ENCODE measurements around the gene PHF14.
A peak's percentile ranks its signal among the peaks of the same experiment; 100 is the strongest.

DNA sequence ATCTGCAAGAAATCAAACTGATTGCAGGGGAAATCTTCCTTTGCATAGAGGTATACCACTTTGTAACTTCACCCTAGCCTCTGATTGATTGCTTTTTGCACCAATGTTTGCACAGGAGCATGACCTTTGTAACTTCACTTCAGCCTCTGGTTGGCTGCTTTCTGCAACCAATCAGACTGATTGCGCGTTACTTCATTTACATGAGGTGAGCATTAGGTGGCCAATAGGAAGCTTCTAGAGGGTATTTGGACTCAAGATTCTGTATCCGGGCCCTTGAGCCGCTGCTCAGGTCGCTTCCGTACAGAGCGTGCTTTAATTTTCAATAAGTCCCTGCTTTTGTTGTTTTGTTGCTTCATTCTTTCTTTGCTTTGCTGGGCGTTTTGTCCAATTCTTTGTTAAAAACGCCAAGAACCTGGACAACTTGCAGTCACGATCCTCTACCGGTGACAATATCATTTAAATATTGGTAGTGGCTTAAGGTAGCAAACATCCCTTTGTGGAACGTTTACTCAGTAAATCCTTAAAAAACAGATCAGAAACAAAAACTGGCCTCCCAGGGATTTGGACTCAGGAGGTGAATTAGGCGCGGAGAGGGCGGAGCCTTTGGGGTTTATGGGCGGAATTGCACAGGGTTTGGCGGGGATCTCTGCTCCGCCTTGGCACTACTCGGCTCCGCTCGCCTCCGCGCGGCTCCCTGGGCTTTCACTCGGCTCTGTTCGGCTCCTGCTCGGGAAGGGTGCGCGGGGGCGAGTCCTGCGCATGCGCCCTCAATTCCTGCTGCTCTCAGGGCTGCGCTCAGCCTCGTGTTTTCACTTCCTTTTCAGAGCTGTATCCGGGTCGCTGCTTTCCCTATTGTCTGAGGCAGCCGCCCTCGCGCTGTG lies at the start of gene PHF14:
- TF ChIP-seq SREBF2 (IDR thresholded peaks at IDR 0.05), result no peak
- peak; percentile 90 for TF ChIP-seq MAX (IDR thresholded peaks at IDR 0.05)
- TF ChIP-seq CTCF (IDR thresholded peaks at IDR 0.05), result no peak
- no peak for TF ChIP-seq REST (IDR thresholded peaks at IDR 0.05)
- no peak for TF ChIP-seq HDAC2 (IDR thresholded peaks at IDR 0.05)
- TF ChIP-seq ESRRA (IDR thresholded peaks at IDR 0.05; ENCODE audit: borderline replicate concordance, low read length), result no peak

Data from A549 (cell line).